GM18499 (cell line): ENCODE data around the gene VTI1A.
"Not testable (repeated sequence)": the region's sequence is repeated elsewhere in the genome, so short reads cannot be mapped to it uniquely, and the experiment has no call there.

Experiments used
- ATAC-seq: cut with Tn5 transposase; IDR thresholded peaks from one replicate; pipeline ENCODE4 v1.9.1; 2021; ENCODE audit warnings: moderate number of reproducible peaks; ENCODE audit not compliant: insufficient read depth, unreplicated experiment

The VTI1A gene

GRCh38 chr10:112838784-112839481 is 391.9 kb downstream of the VTI1A start:
- no peak for ATAC-seq

GRCh38 chr10:112839928-112840654 is 393.1 kb downstream of the VTI1A start:
- ATAC-seq: no peak

- ATAC-seq: no peak
These were observed 394.5 kb downstream of the VTI1A start for GRCh38 chr10:112841549-112841948.

- ATAC-seq: peak; percentile 86
These were observed 395.9 kb downstream of the VTI1A start for GRCh38 chr10:112842832-112843360.

- no peak for ATAC-seq
These were observed 396.6 kb downstream of the VTI1A start for GRCh38 chr10:112843623-112844022.

- no peak for ATAC-seq
These were observed 397.9 kb downstream of the VTI1A start for GRCh38 chr10:112844681-112845544.

- no peak for ATAC-seq
These were observed 400.8 kb downstream of the VTI1A start for GRCh38 chr10:112847778-112848177.

- no peak for ATAC-seq
These were observed 401.2 kb downstream of the VTI1A start for GRCh38 chr10:112848228-112848627.

- ATAC-seq: no peak
These were observed 401.9 kb downstream of the VTI1A start for GRCh38 chr10:112848868-112849430.

GRCh38 chr10:112849546-112849945 is 402.5 kb downstream of the VTI1A start:
- ATAC-seq: no peak

GRCh38 chr10:112851181-112851580 is 404.2 kb downstream of the VTI1A start:
- ATAC-seq: no peak

- ATAC-seq: no peak
These were observed 404.7 kb downstream of the VTI1A start for GRCh38 chr10:112851588-112852211.

GRCh38 chr10:112852306-112852705 is 405.3 kb downstream of the VTI1A start:
- no peak for ATAC-seq

- ATAC-seq: no peak
These were observed 408.1 kb downstream of the VTI1A start for GRCh38 chr10:112855134-112855533.

GRCh38 chr10:112857493-112857892 is 410.5 kb downstream of the VTI1A start:
- ATAC-seq: no peak

- ATAC-seq: no peak
These were observed 412.1 kb downstream of the VTI1A start for GRCh38 chr10:112858986-112859651.

GRCh38 chr10:112859793-112860192 is 412.8 kb downstream of the VTI1A start:
- no peak for ATAC-seq

GRCh38 chr10:112863461-112863860 is 416.4 kb downstream of the VTI1A start:
- ATAC-seq: not testable (repeated sequence)
